Medulla oblongata (tissue), 1 donor: ENCODE measurements around the gene PTPRN2.

ENCODE experiments used
- DNase-seq: peaks from one replicate; pipeline ENCODE4 v3.0.0-alpha.2; 2015; ENCODE audit errors: extremely low spot score

Gene PTPRN2

GRCh38 chr7:157684157-157684908 is 903.3 kb downstream of the PTPRN2 start:
- DNase-seq, result peak; percentile 12

- DNase-seq, result no peak
These were observed 903.9 kb downstream of the PTPRN2 start for GRCh38 chr7:157683747-157684156.

- no peak for DNase-seq
These were observed 904.5 kb downstream of the PTPRN2 start for GRCh38 chr7:157682946-157683746.

- no peak for DNase-seq
These were observed 905.3 kb downstream of the PTPRN2 start for GRCh38 chr7:157682064-157682945.

- no peak for DNase-seq
These were observed 908.0 kb downstream of the PTPRN2 start for GRCh38 chr7:157679607-157680006.

- no peak for DNase-seq
These were observed 909.1 kb downstream of the PTPRN2 start for GRCh38 chr7:157678501-157678900.

- no peak for DNase-seq
These were observed 911.0 kb downstream of the PTPRN2 start for GRCh38 chr7:157676456-157677255.

- no peak for DNase-seq
These were observed 911.6 kb downstream of the PTPRN2 start for GRCh38 chr7:157676001-157676400.

GRCh38 chr7:157675427-157675927 is 912.1 kb downstream of the PTPRN2 start:
- DNase-seq, result no peak

- DNase-seq, result no peak
These were observed 912.8 kb downstream of the PTPRN2 start for GRCh38 chr7:157674715-157675426.

GRCh38 chr7:157674027-157674714 is 913.5 kb downstream of the PTPRN2 start:
- no peak for DNase-seq

- DNase-seq, result no peak
These were observed 914.0 kb downstream of the PTPRN2 start for GRCh38 chr7:157673573-157673972.

GRCh38 chr7:157671358-157672255 is 916.0 kb downstream of the PTPRN2 start:
- DNase-seq, result no peak

GRCh38 chr7:157670490-157671357 is 916.9 kb downstream of the PTPRN2 start:
- no peak for DNase-seq

- DNase-seq, result no peak
These were observed 917.8 kb downstream of the PTPRN2 start for GRCh38 chr7:157669768-157670351.

- DNase-seq, result no peak
These were observed 918.5 kb downstream of the PTPRN2 start for GRCh38 chr7:157668884-157669767.
